SK-N-SH treated with all-trans-retinoic acid at 6 μM for 48 hours (cell line): ENCODE data around the gene CDH4.

ENCODE experiments used
- BACH2 ChIP-seq: fragments of 250-450 bp; sonication (Bioruptor Pico); IDR thresholded peaks from 2 replicates; pipeline ENCODE4 v1.9.0; 2021; ENCODE audit warnings: mild to moderate bottlenecking, borderline replicate concordance
- CREB5 ChIP-seq: fragments of 250-450 bp; sonication (Bioruptor Pico); IDR thresholded peaks from 2 replicates; pipeline ENCODE4 v1.5.1; 2020; ENCODE audit warnings: low read depth, mild to moderate bottlenecking, moderate library complexity
- PPARA ChIP-seq: fragments of 250-450 bp; sonication (Bioruptor Pico); IDR thresholded peaks from 2 replicates; pipeline ENCODE4 v1.5.0; 2020; ENCODE audit warnings: mild to moderate bottlenecking, borderline replicate concordance
- ZFP3 ChIP-seq: fragments of 250-450 bp; sonication (Bioruptor Pico); IDR thresholded peaks from 2 replicates; pipeline ENCODE4 v1.5.0; 2020; ENCODE audit warnings: mild to moderate bottlenecking, moderate library complexity
- ZFP30 ChIP-seq: fragments of 450-650 bp; formaldehyde crosslinking; IDR thresholded peaks from 2 replicates; pipeline ENCODE4 v1.5.0; 2022; ENCODE audit warnings: mild to moderate bottlenecking, moderate library complexity
- ZNF70 ChIP-seq: fragments of 450-650 bp; formaldehyde crosslinking; IDR thresholded peaks from 2 replicates; pipeline ENCODE4 v1.5.0; 2020; ENCODE audit warnings: mild to moderate bottlenecking, moderate library complexity
- ZNF8 ChIP-seq: fragments of 450-650 bp; formaldehyde crosslinking; IDR thresholded peaks from 2 replicates; pipeline ENCODE4 v1.5.0; 2020; ENCODE audit warnings: mild to moderate bottlenecking, moderate library complexity
- TF ChIP-seq, protein P1 (sequence below): fragments of 250-450 bp; sonication (Bioruptor Pico); IDR thresholded peaks from 2 replicates; pipeline ENCODE4 v1.8.0; 2020; ENCODE audit warnings: mild to moderate bottlenecking, moderate library complexity, borderline replicate concordance
- TF ChIP-seq, protein P2 (sequence below): fragments of 250-450 bp; sonication (Bioruptor Pico); IDR thresholded peaks from 2 replicates; pipeline ENCODE4 v1.8.0; 2021; ENCODE audit warnings: low read depth, mild to moderate bottlenecking, moderate library complexity, borderline replicate concordance

- TF ChIP-seq PPARA (CRISPR knock-in tag) (no peak), CREB5 (CRISPR knock-in tag) (no peak), ZFP3 (no peak), BACH2 (CRISPR knock-in tag) (no peak), ZFP30 (CRISPR knock-in tag) (no peak), ZNF70 (CRISPR knock-in tag) (no peak), ZNF8 (CRISPR knock-in tag) (no peak)
- TF ChIP-seq, protein P1, sequence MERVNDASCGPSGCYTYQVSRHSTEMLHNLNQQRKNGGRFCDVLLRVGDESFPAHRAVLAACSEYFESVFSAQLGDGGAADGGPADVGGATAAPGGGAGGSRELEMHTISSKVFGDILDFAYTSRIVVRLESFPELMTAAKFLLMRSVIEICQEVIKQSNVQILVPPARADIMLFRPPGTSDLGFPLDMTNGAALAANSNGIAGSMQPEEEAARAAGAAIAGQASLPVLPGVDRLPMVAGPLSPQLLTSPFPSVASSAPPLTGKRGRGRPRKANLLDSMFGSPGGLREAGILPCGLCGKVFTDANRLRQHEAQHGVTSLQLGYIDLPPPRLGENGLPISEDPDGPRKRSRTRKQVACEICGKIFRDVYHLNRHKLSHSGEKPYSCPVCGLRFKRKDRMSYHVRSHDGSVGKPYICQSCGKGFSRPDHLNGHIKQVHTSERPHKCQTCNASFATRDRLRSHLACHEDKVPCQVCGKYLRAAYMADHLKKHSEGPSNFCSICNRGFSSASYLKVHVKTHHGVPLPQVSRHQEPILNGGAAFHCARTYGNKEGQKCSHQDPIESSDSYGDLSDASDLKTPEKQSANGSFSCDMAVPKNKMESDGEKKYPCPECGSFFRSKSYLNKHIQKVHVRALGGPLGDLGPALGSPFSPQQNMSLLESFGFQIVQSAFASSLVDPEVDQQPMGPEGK (CRISPR knock-in tag), result no peak
- TF ChIP-seq, protein P2, sequence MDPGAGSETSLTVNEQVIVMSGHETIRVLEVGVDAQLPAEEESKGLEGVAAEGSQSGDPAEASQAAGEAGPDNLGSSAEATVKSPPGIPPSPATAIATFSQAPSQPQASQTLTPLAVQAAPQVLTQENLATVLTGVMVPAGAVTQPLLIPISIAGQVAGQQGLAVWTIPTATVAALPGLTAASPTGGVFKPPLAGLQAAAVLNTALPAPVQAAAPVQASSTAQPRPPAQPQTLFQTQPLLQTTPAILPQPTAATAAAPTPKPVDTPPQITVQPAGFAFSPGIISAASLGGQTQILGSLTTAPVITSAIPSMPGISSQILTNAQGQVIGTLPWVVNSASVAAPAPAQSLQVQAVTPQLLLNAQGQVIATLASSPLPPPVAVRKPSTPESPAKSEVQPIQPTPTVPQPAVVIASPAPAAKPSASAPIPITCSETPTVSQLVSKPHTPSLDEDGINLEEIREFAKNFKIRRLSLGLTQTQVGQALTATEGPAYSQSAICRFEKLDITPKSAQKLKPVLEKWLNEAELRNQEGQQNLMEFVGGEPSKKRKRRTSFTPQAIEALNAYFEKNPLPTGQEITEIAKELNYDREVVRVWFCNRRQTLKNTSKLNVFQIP, result no peak
Observed at GRCh38 chr20:61801428-61801827, 549.4 kb downstream of the CDH4 start.
